Fibroblast of upper back skin (primary cell): ENCODE results near the gene SLC9A3.

ENCODE experiments used
- DNase-seq: peaks from one replicate; pipeline ENCODE4 v3.0.0-alpha.2; 2013

Gene SLC9A3

DNA sequence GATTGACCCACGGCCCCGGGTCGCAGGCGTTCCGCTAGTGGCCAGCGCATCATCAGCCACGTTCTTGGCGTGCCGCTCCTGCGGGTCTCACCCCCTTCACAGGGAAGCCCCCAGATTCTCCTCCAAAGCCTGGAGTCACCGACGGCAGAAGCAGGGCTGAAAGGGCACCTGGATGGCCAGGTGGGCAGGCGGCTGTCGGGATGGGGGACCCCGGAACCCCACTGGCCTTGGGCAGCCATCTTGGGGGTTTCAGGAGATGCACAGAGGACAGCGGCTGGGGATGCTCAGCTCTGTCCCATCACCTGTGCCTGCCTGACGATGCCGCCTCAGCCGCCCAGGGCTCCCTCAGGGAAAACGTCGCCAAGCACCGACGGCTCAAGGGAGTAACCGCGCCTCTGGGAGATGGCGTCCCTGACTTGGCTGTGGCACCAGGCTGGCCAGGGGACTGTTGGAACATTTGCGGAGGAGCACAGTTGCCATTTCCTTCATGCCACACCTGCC lies 14.1 kb upstream of the SLC9A3 start:
- DNase-seq, result no peak

DNA sequence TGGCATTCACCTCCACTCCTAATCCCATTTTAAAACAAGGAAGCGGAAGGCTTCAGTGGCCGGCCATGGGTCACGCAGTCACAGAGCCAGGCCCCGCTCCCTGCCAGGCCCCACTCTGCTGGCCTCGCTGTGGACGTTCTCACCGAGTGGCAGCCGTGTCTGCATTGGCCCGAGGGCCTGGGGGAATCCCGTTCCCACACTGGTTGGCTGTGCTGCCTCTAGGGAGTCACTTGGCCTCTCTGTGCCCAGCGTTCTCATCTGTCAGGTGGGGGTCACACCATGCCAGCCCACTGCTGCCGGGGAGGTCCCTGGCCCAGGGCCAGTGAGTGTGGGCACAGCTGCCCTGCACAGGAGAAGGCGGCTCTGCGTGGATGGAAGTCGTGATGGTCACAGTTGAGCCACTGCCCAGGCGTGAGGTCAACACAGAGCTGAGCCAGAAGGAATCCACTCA lies 13.4 kb upstream of the SLC9A3 start:
- DNase-seq, result no peak

DNA sequence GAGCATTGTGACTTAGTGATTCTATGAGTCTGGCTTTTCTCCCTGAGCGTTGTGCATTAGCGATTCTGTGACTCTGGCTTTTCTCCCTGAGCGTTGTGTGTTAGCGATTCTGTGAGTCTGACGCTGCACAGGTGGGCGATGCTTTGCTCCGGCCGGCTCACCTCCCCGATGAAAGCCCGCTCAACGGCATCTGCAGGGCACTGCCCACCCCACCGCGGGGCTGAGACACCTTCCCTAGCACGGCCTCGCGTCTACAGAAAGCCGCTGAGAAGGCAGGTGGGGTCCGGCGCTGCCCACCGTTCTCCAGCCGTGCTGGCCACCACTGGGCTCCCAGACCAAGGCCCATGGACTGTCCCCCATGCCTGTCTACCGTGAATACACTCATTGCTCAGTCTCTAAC lies 12.8 kb upstream of the SLC9A3 start:
- no peak for DNase-seq

DNA sequence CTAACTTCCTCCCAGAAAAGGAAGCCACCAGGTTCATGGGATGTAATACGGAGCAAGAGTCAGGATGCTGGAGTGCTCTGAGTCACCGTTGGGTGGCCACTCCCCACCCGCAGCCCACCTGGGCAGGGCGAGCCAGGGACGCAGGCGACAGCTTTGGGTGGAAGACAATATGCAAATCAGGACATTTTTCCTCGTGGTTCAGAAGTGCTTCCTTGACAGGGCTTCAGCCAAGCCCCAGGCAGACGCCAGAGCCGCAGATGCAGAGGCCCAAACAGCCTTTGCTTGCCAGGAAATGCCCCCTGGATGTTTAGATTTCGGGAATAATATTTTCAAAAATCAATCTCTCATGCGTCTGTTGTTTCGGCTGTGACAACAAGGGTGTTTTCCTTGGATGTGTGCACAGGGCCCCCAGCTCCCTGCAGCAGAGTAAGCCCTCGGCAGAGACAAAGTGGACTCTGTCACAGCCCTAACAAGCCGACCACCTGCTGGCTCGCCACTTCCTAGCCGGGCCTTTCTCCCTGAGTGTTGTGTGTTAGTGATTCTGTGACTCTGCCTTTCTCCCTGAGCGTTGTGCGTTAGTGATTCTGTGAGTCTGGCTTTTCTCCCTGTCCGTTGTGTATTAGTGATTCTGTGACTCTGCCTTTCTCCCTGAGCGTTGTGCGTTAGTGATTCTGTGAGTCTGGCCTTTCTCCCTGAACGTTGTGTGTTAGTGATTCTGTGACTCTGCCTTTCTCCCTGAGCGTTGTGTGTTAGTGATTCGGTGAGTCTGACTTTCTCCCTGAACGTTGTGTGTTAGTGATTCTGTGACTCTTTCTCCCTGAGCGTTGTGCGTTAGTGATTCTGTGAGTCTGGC lies 11.8 kb upstream of the SLC9A3 start:
- no peak for DNase-seq

DNA sequence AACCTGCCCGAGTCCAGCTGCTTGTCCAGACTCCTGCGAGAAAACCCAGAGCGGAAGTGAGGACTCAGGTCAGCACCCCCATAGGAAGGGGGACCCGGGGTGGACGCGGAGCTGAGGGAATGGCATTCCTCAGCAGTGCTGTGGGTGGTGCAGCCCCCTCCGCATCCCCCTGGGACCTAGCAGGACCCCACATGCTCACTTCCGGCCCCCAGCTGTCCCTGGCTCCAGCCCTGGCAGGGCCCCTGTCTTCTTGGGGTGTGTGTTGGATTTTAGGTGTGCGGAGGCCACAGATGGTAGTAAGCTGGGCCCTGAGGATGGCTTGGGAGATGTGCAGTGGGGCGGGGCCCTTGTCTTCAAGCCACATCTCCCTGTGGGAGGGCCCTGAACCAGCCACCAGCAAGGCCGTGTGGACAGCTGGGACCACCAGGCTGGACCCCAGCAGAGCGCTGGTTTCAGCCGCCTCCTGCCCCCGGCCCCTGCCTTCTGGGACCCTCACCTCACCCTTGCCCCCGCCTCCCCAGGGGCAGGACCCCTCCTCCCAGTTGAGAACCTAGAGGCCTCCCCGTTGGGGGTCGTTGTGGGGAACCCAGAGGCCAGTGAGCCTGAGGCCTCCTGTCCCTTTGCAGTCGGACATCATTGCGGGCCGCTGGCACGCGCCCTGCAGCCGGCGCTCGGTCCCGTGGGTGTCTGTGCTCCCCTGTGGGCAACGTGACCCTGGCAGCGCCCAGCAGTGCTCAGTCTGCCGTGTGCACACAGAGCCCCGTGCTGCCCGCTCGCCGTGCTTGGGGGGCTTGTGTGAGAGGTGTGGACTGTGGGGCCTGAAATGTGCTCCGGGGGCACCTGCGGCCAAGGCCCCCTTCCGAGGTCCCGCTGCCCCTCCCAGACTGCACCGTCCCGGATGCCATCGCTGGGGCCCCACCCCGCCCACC lies 10.8 kb upstream of the SLC9A3 start:
- DNase-seq, result no peak

DNA sequence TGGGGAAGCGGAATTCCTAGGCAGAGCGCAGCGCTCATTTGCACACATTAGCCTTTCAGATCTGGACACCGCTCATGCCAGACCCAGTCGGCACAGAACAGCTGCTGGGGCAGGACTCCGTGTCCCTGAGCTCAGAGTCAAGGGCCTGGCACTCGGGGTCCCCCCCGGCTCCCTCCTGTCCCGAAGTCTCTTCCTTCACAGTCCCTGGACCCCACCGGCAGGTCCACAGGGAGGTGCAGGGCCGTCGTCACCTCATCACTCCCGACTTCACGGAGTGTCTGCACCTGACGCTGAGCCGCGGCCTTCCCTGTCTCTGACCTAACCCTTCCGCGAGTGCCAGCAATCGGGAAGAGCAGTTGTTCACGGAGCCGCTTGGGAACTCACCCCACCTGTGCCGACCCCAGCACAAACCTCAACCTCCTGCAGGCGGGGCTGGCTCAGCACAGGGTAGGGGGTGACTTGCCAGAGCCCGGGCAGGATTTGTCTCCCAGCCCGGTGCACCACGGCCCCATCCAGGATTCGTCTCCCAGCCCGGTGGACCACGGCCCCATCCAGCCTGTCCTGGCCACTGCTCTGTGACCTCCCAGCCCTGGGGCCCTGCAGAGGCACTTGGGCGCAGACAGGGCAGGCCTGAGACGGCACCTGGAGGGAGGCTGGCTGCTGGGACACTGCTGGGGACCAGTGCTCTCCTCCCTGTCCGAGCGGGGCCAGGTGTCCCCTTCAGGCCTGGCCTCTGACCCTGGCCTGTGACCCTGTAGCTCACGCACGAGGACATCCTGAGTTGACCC lies 9.9 kb upstream of the SLC9A3 start:
- no peak for DNase-seq

DNA sequence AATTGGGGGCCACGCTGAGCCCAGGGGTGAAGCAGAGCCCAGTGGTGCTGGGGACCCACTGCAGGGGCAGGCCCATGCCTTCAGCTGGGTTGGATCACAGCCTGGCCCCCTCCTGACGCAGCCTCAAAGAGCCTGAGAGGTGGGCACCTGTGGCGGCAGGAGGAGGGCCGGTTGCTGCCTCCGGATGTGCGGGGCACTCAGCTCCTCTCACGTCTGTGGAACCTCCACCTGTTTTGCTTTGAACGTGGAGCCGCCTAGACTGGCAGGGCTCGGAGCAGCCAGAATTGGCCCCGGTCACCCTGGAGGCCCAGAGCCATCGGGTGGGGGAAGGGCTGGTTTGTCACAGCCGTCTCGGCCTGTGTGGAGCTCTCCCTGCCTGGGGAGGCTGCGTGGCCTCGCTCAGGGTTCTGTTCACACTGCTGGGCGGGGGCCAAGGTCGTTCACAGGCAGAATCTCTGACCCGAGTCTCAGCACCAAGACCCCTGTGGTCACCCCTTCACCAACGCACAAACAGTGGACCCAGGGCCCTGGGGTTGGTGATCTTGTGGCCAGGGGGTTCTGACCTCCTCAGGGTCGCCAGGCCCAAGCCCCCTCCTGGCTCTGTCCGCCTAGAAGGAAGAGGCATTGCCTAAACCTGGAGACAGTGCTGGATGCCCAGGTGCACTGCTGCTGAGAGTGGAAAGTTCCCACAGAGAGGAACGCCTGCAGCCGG lies 9.2 kb upstream of the SLC9A3 start:
- DNase-seq, result no peak

DNA sequence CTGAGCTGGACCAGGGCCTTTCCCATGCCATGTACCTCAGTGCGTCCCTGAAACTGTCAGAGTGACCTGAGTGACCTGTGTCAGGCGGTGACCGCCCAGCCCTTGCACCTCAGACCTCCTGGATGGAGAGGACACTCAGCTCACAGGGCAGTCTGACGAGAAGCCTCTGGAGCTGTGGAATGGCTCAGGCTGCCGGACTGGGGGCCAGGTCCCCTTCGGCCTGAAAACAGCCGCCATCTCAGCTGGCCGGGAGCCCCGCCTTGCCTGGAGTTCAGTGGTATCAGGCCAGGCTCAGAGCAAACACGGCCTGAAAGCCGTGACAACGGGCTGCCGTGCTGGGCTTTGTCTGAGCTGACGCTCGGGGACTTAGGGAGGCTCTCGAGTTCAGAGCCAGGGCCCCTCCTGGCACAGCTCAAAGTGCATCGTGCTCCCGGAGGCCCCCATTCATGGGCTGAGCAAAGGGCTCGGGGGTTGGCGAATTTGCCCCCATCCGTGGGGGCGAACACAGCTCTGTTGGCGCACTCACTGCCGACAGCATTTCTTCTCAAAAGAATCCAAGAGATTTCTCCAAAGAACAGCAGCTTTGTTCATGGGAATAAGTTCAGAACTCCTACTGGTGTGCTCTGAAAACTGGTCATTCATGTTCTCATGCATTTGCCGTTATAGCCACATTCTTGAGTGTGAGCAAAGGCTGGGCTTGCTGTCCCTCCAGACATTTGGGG lies 8.4 kb upstream of the SLC9A3 start:
- no peak for DNase-seq

DNA sequence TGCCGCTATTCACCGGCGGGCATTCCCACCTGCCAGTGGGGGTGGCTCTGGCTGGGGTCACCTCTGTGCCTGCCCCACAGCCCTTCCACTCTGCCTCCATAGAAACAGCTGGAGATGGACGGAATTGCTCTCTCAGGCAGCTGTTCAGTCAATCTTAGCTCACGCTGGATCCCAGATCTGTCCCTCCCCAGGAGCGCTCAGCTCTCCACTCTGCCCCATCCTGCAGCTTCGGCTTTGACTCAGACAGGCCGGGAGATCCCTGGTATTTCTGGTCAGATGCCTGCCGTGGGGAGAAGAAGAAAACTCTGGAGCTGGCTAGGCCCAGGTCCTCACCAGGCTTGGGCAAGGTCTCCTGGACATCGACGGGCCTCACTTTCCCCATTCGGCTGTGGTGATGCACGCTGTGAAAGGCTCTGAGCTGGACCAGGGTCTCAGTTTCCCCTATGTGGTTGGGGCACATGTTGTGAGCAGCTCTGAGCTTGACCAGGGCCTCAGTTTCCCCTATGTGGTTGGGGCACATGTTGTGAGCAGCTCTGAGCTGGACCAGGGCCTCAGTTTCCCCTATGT lies 7.6 kb upstream of the SLC9A3 start:
- DNase-seq, result no peak

DNA sequence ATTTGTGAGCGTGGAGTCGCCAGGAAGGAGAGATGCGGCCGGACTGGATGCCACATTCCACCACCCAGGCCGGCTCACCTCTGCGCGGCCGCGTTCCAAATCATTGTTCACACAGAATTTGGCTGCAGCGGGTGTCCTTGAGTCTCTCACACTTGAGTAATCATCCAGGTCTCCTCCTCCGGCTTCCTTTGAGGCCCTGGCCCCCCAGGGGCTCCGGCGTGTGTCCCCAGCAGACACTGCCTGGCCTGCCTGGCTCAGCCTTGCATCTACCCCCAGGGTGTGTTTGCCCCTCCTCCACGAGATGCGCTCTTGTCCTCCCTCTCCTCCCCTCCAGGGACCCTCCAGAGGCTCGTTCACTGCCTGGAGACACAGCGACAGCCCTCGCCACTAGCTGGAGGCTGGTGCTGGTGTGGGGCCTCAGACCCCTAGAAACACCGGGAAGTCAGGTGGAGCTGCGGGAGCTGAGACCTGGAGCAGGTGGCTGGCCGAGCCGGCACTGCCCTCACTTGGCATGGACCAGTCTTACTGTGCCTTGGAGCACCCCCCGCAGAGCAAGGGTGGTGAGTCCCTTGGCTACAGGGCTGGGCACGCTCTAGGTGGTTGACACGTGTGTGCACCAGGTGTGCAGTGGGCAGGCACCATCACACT lies 7.0 kb upstream of the SLC9A3 start:
- no peak for DNase-seq

DNA sequence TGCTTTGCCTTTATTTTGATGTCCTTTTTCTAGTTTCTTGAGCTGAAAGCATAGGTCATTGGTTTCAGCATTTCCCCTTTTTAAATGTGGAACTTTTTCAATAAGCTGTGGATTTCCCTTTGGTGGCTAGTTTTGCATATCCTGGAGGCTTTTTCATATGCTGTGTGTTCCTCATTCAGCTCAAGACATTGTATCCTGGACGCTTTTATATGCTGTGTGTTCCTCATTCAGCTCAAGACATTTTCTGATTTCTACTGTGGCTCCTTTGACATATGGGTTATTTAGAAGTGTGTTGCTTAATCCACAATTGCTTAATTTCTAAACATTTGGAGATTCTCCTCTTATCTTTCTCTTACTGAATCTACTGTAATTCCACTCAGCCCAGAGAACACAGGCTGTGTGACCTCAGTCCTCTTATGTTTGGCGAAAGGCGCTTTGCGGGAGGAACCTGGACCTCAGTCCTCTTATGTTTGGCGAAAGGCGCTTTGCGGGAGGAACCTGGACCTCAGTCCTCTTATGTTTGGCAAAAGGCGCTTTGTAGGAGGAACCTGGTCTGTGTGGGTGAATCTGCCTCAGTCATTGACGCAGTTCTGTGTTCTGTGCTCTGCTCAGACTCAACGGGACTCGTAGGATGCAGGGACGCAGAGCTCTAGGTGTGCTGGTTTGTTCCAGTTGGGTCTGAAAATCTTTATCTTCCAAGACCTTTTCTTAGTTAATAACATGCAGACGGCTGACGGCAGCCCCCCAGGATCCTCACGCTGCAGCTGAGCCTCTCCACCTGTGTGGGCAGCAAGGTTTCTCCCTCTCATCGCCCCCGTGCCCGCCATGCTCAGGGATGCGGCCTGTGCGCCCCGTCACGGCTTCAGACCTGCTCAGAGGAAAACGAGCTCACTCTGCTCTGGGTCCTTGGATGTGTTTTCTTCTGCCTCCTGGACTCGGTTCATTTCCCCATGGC lies 6.0 kb upstream of the SLC9A3 start:
- no peak for DNase-seq

DNA sequence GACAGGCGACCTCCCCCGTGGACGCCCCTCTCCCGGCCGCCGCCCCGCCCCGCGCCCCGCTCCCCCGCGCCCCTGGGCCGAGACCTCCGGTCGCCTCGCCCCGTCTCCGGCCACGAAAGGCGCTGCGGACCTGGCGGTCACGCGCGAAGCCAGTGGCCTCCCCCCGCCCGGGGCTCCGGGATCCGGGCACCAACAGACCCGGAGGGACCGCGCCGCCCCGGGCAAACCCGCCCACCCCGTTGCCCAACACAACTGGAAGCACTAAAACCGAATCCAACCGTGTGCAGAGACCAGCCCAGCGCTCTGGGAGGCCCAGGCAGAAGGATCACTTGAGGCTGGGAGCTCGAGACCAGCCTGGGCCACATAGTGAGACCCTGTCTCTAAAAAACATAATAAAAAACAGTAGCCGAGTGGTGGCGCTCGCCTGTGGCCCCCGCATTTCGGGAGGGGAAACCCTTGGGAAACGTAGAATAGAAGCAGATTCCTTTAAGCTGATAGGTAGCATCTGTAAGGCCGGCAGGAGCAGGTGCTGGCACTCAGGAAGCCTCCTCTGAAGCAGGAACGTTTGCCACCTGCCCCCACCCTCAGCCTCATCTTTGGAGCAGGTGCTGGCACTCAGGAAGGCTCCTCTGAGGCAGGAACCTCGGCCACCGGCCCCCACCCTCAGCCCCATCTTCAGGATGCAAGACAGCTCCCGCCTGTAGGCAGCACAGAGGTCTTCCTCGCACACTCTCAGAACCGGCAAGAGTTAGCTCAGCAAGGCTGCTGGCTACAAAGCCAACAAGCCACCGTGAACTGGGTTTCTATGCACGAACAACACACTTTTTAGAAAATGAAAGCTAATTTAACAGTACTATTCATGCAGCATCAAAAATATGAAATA lies 4.6 kb upstream of the SLC9A3 start:
- no peak for DNase-seq

DNA sequence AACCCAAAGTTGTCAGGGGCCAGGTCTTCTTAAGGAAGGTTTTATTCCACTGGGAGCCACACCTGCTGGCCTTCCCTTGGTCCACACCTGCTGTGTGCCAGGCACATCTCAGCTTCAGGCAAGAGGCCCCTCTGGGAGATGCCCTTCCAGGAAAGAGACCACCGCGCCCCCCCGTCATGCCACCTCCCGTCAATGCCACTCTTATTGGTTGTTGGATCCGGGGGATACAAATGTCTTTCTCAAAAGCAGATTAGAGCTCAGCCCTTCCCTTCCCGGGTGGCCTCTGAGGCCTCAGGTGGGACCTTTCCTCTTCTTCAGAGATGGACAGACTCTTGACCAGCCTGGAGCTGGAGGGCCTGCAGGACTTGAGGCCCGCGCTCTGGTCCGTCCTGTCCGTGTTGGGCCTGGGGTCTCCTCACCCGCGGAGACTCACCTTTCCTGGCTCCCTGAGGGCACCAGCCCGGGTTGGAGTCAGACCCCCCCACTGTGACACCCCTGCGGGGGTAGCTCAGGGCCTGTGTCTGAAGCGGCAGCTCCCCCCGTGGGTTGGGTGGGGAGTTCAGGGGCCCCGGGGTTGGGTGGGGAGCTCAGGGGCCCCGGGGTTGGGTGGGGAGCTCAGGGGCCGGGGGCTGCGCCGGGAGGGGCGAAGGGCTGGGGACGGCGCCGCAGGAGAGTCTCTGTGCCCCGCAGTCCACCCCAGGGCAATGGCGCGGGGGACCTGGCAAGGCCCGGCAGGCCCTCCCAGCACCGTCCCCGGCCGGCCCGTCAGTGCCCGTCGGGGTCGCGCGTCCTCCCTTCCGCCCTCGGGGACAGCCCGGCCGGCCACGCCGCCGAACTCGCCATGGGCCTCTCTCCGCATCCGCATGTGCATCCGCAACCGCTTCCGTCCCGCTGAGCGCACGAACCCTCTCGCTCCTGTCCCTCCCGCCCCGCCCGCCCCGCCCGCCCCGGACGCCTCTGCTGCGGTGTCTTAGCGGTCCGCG lies 3.7 kb upstream of the SLC9A3 start:
- DNase-seq, result no peak

DNA sequence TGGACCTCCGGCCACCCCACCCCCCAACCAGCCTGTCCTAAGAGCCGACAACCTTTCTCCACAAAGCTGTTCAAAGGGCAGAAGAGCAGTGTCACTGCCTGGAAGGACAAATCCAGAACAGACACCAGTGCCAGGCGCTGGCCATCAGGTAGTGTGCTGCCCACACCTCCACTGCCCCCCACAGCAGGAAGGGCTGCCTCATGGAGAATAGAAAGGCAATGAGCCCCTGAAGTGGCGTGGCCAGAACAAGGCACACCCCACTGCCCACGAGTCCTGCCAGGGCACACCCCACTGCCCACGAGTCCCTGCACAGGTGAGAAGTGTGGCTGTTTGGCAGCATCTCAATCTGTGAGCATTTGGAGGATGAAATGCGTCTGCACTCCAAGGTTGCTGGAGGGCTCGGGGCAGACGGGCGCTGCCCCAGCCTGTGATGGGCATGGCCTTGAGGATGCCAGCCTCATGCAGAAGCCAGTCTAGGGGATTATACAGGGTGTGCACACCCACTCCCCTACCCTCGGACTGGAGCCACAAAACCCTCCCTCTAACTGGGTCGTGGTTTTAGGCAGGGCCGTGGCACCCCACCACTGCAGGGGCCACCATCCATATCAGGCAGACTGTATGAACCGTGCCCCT lies 2.3 kb upstream of the SLC9A3 start:
- DNase-seq, result no peak

DNA sequence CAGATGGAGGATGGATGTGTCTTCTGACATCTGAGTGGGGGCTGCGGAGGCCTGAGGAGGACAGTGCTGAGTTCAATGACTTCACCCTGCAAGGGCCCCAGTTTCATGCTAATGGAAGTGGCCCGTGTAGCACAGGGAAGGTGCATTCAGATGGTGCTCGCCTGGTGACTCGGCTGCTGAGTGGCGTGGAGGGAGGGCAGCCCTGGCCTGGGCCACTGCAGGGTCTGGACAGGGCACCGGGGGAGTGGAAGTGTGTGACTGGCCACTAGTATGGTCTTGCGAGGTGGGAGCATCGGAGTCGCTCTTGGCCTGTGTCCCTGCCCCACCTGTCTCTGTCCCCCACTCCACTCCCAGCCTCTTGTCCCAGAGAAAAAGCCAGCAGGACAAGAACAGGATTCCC lies 1.7 kb upstream of the SLC9A3 start:
- no peak for DNase-seq

DNA sequence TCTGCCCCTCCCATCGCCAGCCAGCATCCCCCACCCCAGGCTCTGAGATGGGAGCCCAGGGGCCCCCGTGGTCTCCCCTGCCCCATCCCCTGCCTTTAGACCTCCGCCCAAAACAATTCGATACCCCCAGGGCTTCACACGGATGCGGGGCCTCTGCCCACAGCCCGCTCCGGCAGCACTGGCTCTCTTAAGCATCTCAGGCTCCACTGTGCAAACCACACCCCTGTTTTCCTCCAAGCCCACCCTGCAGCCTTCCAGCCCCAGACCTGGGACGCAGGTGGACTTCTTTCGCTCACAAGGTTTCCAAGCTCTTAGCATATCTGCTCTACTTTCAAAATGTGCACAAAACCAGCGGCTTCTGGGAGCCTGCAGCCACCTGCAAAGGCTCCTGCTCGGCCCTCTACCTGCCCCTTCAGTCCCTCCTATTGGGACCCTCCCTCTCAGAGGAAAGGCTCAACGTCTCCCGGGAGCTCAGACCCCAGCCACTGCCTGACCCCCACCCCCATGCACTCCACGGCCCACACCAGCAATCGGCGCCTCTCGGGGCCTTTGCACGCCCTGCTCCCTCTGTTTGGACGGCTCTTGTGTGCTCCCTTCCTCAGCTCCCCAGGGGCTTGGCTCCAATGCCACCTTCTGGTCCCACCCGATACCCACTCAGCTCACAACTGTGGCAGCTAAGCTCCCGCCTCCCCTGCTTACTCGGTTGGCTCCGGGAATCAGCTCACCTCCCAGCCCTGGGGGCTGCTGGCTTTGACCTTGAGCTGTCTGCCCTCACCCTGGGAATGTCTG lies 918 bp upstream of the SLC9A3 start:
- no peak for DNase-seq
